ENCODE data around the gene INPP5E. TPM values are rescaled to one million over a fixed set of nuclear protein-coding genes. Genes with fewer than 3 reads are reported as not detected.

Gene INPP5E
- total RNA-seq, 1 donor from 2014 or later = 18.7 TPM

GRCh38 chr9:136387217-136387616 lies 52.4 kb downstream of the INPP5E start:
- DNase-seq (ENCODE audit: low spot score) = no peak

DNA sequence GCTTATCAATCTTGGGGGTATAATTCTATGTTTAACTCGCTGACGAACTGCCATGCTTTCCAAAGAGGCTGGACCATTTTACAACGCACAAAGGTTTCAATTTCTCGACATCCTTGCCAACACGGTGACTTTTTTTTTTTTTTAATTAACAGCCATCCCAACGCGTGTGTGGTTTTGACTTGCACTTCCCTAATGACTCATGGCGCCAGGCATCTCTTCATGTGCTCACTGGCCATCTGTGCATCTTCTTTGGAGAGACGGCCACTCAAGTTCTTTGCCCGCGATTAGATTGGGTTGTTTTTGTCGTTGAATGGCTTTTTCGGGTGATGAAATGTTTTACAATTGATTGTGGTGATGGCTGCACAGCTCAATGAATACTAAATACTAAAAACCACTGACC lies 53.6 kb downstream of the INPP5E start:
- no peak for DNase-seq (ENCODE audit: low spot score)

DNA sequence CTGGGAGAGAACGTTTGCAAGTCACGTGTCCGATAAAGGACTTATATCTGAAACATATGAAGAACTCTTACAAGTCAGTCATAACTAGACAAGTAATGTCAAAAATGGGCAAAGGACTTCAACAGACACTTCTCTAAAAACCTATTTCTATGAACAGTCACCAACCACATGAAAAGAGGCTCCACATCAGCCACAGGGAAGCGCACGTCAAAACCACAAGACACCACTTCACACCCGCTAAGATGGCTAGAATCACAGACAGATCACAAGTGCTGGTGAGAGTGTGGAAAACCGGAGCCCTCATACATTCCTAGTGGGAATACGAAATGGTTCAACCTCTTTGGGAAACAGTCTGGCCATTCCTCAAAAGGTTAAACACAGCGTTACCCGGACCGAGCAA lies 54.6 kb downstream of the INPP5E start:
- DNase-seq (ENCODE audit: low spot score) = no peak

- no peak for DNase-seq (ENCODE audit: low spot score)
Observed at GRCh38 chr9:136383436-136383835, 56.2 kb downstream of the INPP5E start.

DNA sequence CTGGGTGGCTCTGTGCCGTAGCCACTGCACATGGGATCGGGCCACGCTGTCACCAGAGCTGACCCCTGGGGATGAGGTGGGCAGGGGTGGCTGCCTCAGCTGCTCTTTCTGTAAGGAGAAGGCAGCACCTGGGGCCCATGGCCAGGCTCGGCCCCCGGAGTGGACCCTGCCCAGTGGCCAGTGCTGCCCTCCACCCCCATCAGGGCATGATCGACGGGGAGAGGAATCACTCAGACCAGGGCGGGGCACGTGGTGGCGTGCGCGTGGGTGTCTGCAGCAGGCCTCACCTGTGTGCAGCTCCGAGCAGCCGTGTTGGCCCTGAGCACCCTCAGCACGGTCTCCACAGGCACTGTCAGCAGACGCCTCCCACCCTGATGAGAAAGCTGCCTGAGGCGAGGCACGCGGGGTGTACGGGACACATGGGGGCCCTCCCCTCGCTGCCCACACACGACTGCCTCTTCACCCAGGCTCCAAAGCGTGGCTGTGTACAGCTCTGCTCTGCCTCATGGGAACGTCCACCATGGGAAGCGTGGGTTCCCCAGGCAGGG lies 57.6 kb downstream of the INPP5E start:
- DNase-seq (ENCODE audit: low spot score) = no peak

DNA sequence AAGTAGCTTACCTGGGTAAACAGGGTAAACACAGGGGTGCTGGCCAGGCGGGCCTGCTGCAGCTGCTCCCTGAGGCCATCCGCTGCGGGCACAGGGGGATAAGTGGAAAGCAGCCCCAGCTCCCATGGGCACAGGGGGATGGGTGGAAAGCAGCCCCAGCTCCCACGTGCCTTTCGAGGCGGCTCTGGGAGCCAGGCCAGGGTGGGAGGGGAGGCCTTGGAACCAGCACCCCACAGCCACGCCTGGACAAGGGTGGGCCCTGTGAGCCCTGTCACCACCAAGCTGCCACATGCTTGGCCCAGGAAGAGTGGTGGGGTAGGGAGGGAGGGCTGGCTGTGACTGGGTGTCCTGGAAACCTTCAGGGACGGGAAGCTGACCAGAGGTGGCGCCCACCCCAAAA lies 58.3 kb downstream of the INPP5E start:
- DNase-seq (ENCODE audit: low spot score) = no peak

- DNase-seq (ENCODE audit: low spot score) = no peak
Observed at GRCh38 chr9:136380381-136380780, 59.3 kb downstream of the INPP5E start.

- DNase-seq (ENCODE audit: low spot score) = no peak
Observed at GRCh38 chr9:136379891-136380290, 59.8 kb downstream of the INPP5E start.

GRCh38 chr9:136379401-136379800 lies 60.2 kb downstream of the INPP5E start:
- DNase-seq (ENCODE audit: low spot score) = no peak

- DNase-seq (ENCODE audit: low spot score) = no peak
Observed at GRCh38 chr9:136379003-136379287, 60.7 kb downstream of the INPP5E start.

Other genes starting within 250 kb of the INPP5E start
- not detected for gene LHX3, start 234.7 kb downstream of the INPP5E start, total RNA-seq
- 8.4 TPM for gene QSOX2, start 194.0 kb downstream of the INPP5E start, total RNA-seq
- 1.8 TPM for gene CCDC187, start 135.8 kb downstream of the INPP5E start, total RNA-seq
- 24.6 TPM for gene GPSM1, start 112.3 kb downstream of the INPP5E start, total RNA-seq
- 16.4 TPM for gene DNLZ, start 76.1 kb downstream of the INPP5E start, total RNA-seq
- 8.2 TPM for gene CARD9, start 66.2 kb downstream of the INPP5E start, total RNA-seq
- 9.1 TPM for gene SNAPC4, start 39.7 kb downstream of the INPP5E start, total RNA-seq
- gene ENTR1, start 29.2 kb downstream of the INPP5E start, total RNA-seq = 38.8 TPM
- 41.2 TPM for gene PMPCA, start 29.2 kb downstream of the INPP5E start, total RNA-seq
- 78.4 TPM for gene SEC16A, start 43.2 kb upstream of the INPP5E start, total RNA-seq
- 51.6 TPM for gene NOTCH1, start 106.2 kb upstream of the INPP5E start, total RNA-seq
- 62.2 TPM for gene EGFL7, start 223.1 kb upstream of the INPP5E start, total RNA-seq
- gene AGPAT2, start 247.6 kb upstream of the INPP5E start, total RNA-seq = 81.7 TPM